Measurements from ENCODE around the gene GLI1.
A peak's percentile ranks its signal among the peaks of the same experiment; 100 is the strongest.
"Not testable (repeated sequence)": the region's sequence is repeated elsewhere in the genome, so short reads cannot be mapped to it uniquely, and the experiment has no call there.

Gene GLI1

GRCh38 chr12:57431654-57432188 lies 27.9 kb upstream of the GLI1 start:
- no peaks in the 10 kb centered on the region for H3K9me3 Mint-ChIP-seq
- peaks cover 21 to 33% of the 10 kb centered on the region in 2 donors for H3K4me1 Mint-ChIP-seq
- DNase-seq: no peak
- H3K36me3 Mint-ChIP-seq: peaks cover 0 to 15% of the 10 kb centered on the region in 2 donors
- H3K27ac Mint-ChIP-seq: peak overlapping the region; percentile 99
- ATAC-seq (replicated peaks): no peak
- H3K27me3 Mint-ChIP-seq: no peaks in the 10 kb centered on the region
- peak overlapping the region; percentile 86 to 97 for H3K4me3 Mint-ChIP-seq

GRCh38 chr12:57433370-57433769 lies 26.2 kb upstream of the GLI1 start:
- no peak overlapping the region for H3K27ac Mint-ChIP-seq
- H3K27me3 Mint-ChIP-seq: no peaks in the 10 kb centered on the region
- no peak for ATAC-seq (replicated peaks)
- H3K36me3 Mint-ChIP-seq: peaks cover 0 to 10% of the 10 kb centered on the region in 2 donors
- no peaks in the 10 kb centered on the region for H3K9me3 Mint-ChIP-seq
- no peak for DNase-seq
- peaks cover 15 to 21% of the 10 kb centered on the region in 2 donors for H3K4me1 Mint-ChIP-seq
- H3K4me3 Mint-ChIP-seq: no peak overlapping the region

- no peaks in the 10 kb centered on the region for H3K27me3 Mint-ChIP-seq
- H3K4me1 Mint-ChIP-seq: peaks cover 11 to 14% of the 10 kb centered on the region in 2 donors
- ATAC-seq (replicated peaks) (no peak), DNase-seq (no peak)
- H3K4me3 Mint-ChIP-seq: peak within 1 kb of the TSS in 1 of 2 donors; percentile 3
- H3K9me3 Mint-ChIP-seq: no peaks in the 10 kb centered on the region
- H3K27ac Mint-ChIP-seq: peak within 1 kb of the TSS; percentile 47
- peaks cover 0 to 5% of the 10 kb centered on the region in 2 donors for H3K36me3 Mint-ChIP-seq
These were observed 24.9 kb upstream of the GLI1 start, which contains the start of gene INHBC for GRCh38 chr12:57434517-57435223. INHBC (plus strand) TSS chr12:57434784; CDS start chr12:57434887, 103 bp downstream.

- no peaks in the 10 kb centered on the region for H3K9me3 Mint-ChIP-seq
- peaks cover 11 to 14% of the 10 kb centered on the region in 2 donors for H3K4me1 Mint-ChIP-seq
- H3K27me3 Mint-ChIP-seq: no peaks in the 10 kb centered on the region
- no peaks in the 10 kb centered on the region for H3K36me3 Mint-ChIP-seq
- H3K27ac Mint-ChIP-seq: no peak overlapping the region
- H3K4me3 Mint-ChIP-seq: peak overlapping the region in 1 of 2 donors; percentile 3
- ATAC-seq (replicated peaks): no peak
- no peak for DNase-seq
These were observed 24.3 kb upstream of the GLI1 start for GRCh38 chr12:57435293-57435692.

GRCh38 chr12:57438400-57438799 lies 21.2 kb upstream of the GLI1 start:
- no peak overlapping the region for H3K27ac Mint-ChIP-seq
- H3K4me1 Mint-ChIP-seq: peaks cover 5 to 6% of the 10 kb centered on the region in 2 donors
- H3K9me3 Mint-ChIP-seq: peaks cover 0 to 1% of the 10 kb centered on the region in 2 donors
- H3K27me3 Mint-ChIP-seq: peaks cover 0 to 6% of the 10 kb centered on the region in 2 donors
- peaks cover 0 to 5% of the 10 kb centered on the region in 2 donors for H3K36me3 Mint-ChIP-seq
- ATAC-seq (replicated peaks): no peak
- H3K4me3 Mint-ChIP-seq: no peak overlapping the region
- DNase-seq: no peak

GRCh38 chr12:57439762-57440266 lies 19.8 kb upstream of the GLI1 start:
- Mint-ChIP-seq H3K27ac (no peak overlapping the region), H3K27me3 (peaks cover 0 to 6% of the 10 kb centered on the region in 2 donors), H3K4me3 (no peak overlapping the region), H3K9me3 (peaks cover 0 to 1% of the 10 kb centered on the region in 2 donors), H3K4me1 (peaks cover 3 to 7% of the 10 kb centered on the region in 2 donors), H3K36me3 (peaks cover 0 to 5% of the 10 kb centered on the region in 2 donors)
- DNase-seq (no peak), ATAC-seq (replicated peaks) (no peak)

GRCh38 chr12:57441393-57441792 lies 18.2 kb upstream of the GLI1 start:
- ATAC-seq (replicated peaks); H3K4me1 Mint-ChIP-seq; DNase-seq; H3K27me3 Mint-ChIP-seq; H3K27ac Mint-ChIP-seq; H3K36me3 Mint-ChIP-seq; H3K9me3 Mint-ChIP-seq; H3K4me3 Mint-ChIP-seq: not testable (repeated sequence)

- H3K4me3 Mint-ChIP-seq: no peak overlapping the region
- H3K27ac Mint-ChIP-seq: no peak overlapping the region
- ATAC-seq (replicated peaks) (no peak), DNase-seq (no peak)
- peaks cover 0 to 9% of the 10 kb centered on the region in 2 donors for H3K36me3 Mint-ChIP-seq
- peaks cover 0 to 6% of the 10 kb centered on the region in 2 donors for H3K27me3 Mint-ChIP-seq
- H3K4me1 Mint-ChIP-seq: peaks cover 12 to 13% of the 10 kb centered on the region in 2 donors
- peaks cover 1 to 4% of the 10 kb centered on the region in 2 donors for H3K9me3 Mint-ChIP-seq
These were observed 17.6 kb upstream of the GLI1 start for GRCh38 chr12:57441846-57442427.

- H3K4me3 Mint-ChIP-seq: not testable (repeated sequence)
These were observed 15.2 kb upstream of the GLI1 start for GRCh38 chr12:57444337-57444736.

GRCh38 chr12:57444744-57445143 lies 14.8 kb upstream of the GLI1 start:
- peaks cover 1 to 4% of the 10 kb centered on the region in 2 donors for H3K9me3 Mint-ChIP-seq
- ATAC-seq (replicated peaks) (peak; percentile 12 to 19), DNase-seq (no peak)
- H3K36me3 Mint-ChIP-seq: peaks cover 1 to 16% of the 10 kb centered on the region in 2 donors
- H3K4me1 Mint-ChIP-seq: peaks cover 13 to 14% of the 10 kb centered on the region in 2 donors
- H3K27ac Mint-ChIP-seq: peak overlapping the region; percentile 3
- H3K4me3 Mint-ChIP-seq: no peak overlapping the region
- peaks cover 0 to 6% of the 10 kb centered on the region in 2 donors for H3K27me3 Mint-ChIP-seq

More at GRCh38 chr12:57444337-57444736, 15.2 kb upstream of the GLI1 start:
- ATAC-seq (replicated peaks); H3K27ac Mint-ChIP-seq; H3K9me3 Mint-ChIP-seq; H3K27me3 Mint-ChIP-seq; DNase-seq: not testable (repeated sequence)
- peaks cover 12 to 14% of the 10 kb centered on the region in 2 donors for H3K4me1 Mint-ChIP-seq
- H3K36me3 Mint-ChIP-seq: peaks cover 1 to 16% of the 10 kb centered on the region in 2 donors

- DNase-seq: no peak
- Mint-ChIP-seq H3K36me3 (peaks cover 7 to 27% of the 10 kb centered on the region in 2 donors), H3K4me1 (peaks cover 28 to 30% of the 10 kb centered on the region in 2 donors), H3K9me3 (peaks cover 4 to 5% of the 10 kb centered on the region in 2 donors), H3K27ac (no peak overlapping the region), H3K4me3 (no peak overlapping the region), H3K27me3 (peaks cover 0 to 6% of the 10 kb centered on the region in 2 donors)
- ATAC-seq (replicated peaks): no peak
These were observed 13.2 kb upstream of the GLI1 start for GRCh38 chr12:57446292-57446960.

GRCh38 chr12:57448669-57449068 lies 10.9 kb upstream of the GLI1 start:
- no peak overlapping the region for H3K27ac Mint-ChIP-seq
- DNase-seq (no peak), ATAC-seq (replicated peaks) (no peak)
- peaks cover 41 to 50% of the 10 kb centered on the region in 2 donors for H3K4me1 Mint-ChIP-seq
- H3K36me3 Mint-ChIP-seq: peaks cover 7 to 27% of the 10 kb centered on the region in 2 donors
- peaks cover 4% of the 10 kb centered on the region in 2 donors for H3K9me3 Mint-ChIP-seq
- no peaks in the 10 kb centered on the region for H3K27me3 Mint-ChIP-seq
- no peak overlapping the region for H3K4me3 Mint-ChIP-seq

GRCh38 chr12:57449375-57449774 lies 10.2 kb upstream of the GLI1 start:
- H3K27ac Mint-ChIP-seq: no peak overlapping the region
- peaks cover 4% of the 10 kb centered on the region in 2 donors for H3K9me3 Mint-ChIP-seq
- no peak overlapping the region for H3K4me3 Mint-ChIP-seq
- H3K27me3 Mint-ChIP-seq: no peaks in the 10 kb centered on the region
- no peak for ATAC-seq (replicated peaks)
- H3K36me3 Mint-ChIP-seq: peaks cover 7 to 27% of the 10 kb centered on the region in 2 donors
- peaks cover 41 to 54% of the 10 kb centered on the region in 2 donors for H3K4me1 Mint-ChIP-seq
- no peak for DNase-seq

- Mint-ChIP-seq H3K4me3 (no peak overlapping the region), H3K36me3 (peaks cover 7 to 30% of the 10 kb centered on the region in 2 donors)
These were observed 9.5 kb upstream of the GLI1 start for GRCh38 chr12:57450057-57450456.

More at GRCh38 chr12:57450057-57450456, 9.5 kb upstream of the GLI1 start:
- H3K27me3 Mint-ChIP-seq: no peaks in the 10 kb centered on the region
- ATAC-seq (replicated peaks) (no peak), DNase-seq (no peak)
- peaks cover 4% of the 10 kb centered on the region in 2 donors for H3K9me3 Mint-ChIP-seq
- H3K27ac Mint-ChIP-seq: peak overlapping the region; percentile 85
- H3K4me1 Mint-ChIP-seq: peaks cover 41 to 57% of the 10 kb centered on the region in 2 donors
